ENCODE measurements around the gene HIVEP2. TPM values are rescaled to one million over a fixed set of nuclear protein-coding genes. Genes with fewer than 3 reads are reported as not detected.
A peak's percentile ranks its signal among the peaks of the same experiment; 100 is the strongest.

The HIVEP2 gene
- total RNA-seq, 2 experiments from 2014 or later = 45.8 to 49.7 TPM

DNA sequence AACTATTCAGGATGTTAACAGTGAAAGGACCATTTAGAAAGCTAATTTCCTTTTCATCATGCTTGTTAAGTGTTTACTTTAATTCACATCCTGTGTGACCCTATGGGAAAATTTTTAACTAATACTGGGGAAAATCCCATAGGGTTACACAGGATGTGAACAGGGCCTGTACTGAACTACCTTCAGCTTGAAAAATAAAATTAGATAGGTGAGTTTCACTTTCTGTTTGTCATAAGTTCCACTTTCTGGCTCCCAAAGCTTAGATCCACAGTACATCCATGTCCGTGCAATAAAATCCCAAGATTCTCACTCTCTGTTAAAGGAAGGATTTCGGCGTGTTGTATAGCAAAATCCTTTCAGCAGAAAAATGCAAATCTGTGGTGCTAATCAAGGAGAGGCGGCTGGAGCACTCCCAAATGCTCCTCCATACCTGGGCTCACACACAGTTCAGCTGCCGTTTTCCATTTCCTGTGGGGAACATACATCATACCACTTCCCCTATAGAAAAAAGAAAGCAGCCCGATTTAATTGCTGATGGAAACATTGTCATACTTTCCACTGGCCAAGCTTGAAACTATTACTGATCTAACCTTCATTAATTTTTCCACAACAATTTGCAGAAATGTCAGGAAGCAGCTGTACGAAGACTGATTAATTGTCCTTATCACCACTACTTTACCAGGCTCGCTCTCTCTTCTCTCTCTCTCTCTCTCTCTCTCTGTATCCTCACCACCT lies 125.2 kb downstream of the HIVEP2 start:
- DNase-seq (no peak), ATAC-seq (ENCODE audit: low read depth) (peak; percentile 73)
- peaks cover 25% of the 10 kb centered on the region for H3K36me3 Mint-ChIP-seq
- peak overlapping the region; percentile 93 for H3K4me3 Mint-ChIP-seq
- POLR2A ChIA-PET = interaction anchor here (0.6 to 2.4 kb wide), 7 partner anchors 20 to 127 kb away, joined by 3 to 12 read pairs (median 5); no protein-coding TSS in a partner anchor
- H3K4me1 Mint-ChIP-seq = peaks cover 51% of the 10 kb centered on the region
- H3K27me3 Mint-ChIP-seq = no peaks in the 10 kb centered on the region
- peak overlapping the region; percentile 96 for H3K27ac Mint-ChIP-seq
- no peaks in the 10 kb centered on the region for H3K9me3 Mint-ChIP-seq

DNA sequence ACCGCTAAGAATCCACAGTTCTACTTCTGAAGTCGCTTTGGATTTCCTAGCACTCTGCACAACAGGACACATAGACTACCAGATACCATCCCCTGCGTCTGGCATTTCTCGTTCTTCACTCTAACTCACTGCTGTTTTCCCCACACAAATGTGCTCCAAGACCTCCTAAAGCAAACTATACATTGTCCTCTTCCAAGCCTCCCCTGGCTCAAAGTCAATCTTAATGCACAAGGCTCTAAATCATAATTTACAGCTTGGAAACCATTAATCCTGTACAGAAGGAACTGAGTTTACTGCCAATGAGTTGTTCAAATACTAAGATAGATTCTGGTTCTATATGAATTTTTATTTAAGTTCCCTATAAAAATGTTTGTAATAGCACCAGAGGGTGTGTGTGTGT lies 128.5 kb downstream of the HIVEP2 start:
- no peak overlapping the region for H3K27ac Mint-ChIP-seq
- peaks cover 47% of the 10 kb centered on the region for H3K4me1 Mint-ChIP-seq
- H3K9me3 Mint-ChIP-seq = no peaks in the 10 kb centered on the region
- H3K36me3 Mint-ChIP-seq = peaks cover 29% of the 10 kb centered on the region
- no peak for ATAC-seq (ENCODE audit: low read depth)
- POLR2A ChIA-PET = no interaction called here
- DNase-seq = no peak
- H3K4me3 Mint-ChIP-seq = no peak overlapping the region
- H3K27me3 Mint-ChIP-seq = no peaks in the 10 kb centered on the region

DNA sequence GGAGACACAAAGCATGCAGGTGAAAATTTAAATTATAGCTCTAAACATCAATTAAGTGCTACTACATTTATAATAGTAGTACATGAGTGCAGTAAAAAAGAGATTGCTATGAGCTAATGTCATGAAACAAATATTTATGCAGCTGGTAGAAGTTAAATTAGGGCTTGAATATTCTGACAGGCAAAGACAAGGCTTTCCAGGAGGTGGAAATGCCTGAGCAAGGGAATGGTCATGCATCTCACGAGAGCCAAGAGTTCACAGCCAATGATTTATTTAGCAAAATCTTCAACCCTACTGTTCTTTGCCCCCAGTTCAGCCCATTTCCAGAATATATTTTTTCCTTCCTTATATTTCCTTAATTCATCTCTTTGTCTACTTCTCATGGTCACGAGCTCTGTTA lies 128.9 kb downstream of the HIVEP2 start:
- no peak for ATAC-seq (ENCODE audit: low read depth)
- Mint-ChIP-seq H3K27ac (no peak overlapping the region), H3K36me3 (peaks cover 29% of the 10 kb centered on the region), H3K4me1 (peaks cover 46% of the 10 kb centered on the region), H3K4me3 (no peak overlapping the region), H3K9me3 (no peaks in the 10 kb centered on the region), H3K27me3 (no peaks in the 10 kb centered on the region)
- POLR2A ChIA-PET = no interaction called here
- DNase-seq = no peak

DNA sequence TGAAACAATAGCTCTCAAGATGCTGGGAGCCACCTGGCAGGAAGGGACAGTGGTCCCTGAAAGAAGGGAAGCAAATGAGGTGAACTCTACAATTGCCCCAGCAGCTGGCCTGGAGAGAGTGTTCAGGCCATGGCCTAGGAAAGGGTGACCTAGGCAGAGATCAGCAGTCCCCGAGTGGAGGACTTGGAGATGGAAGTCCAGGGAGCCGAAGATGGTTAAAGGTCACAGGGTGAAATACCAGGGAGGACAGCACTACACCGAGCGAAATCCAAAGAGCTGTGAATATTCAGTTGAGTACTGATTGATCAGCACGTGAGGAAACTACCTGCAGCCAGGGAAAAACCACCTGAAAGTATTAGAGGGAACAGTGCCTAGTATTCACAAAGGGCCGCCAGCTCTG lies 133.1 kb downstream of the HIVEP2 start:
- no peaks in the 10 kb centered on the region for H3K27me3 Mint-ChIP-seq
- POLR2A ChIA-PET = no interaction called here
- peaks cover 34% of the 10 kb centered on the region for H3K4me1 Mint-ChIP-seq
- peaks cover 49% of the 10 kb centered on the region for H3K36me3 Mint-ChIP-seq
- no peak overlapping the region for H3K4me3 Mint-ChIP-seq
- H3K27ac Mint-ChIP-seq = no peak overlapping the region
- H3K9me3 Mint-ChIP-seq = no peaks in the 10 kb centered on the region
- ATAC-seq (ENCODE audit: low read depth) = no peak
- no peak for DNase-seq

DNA sequence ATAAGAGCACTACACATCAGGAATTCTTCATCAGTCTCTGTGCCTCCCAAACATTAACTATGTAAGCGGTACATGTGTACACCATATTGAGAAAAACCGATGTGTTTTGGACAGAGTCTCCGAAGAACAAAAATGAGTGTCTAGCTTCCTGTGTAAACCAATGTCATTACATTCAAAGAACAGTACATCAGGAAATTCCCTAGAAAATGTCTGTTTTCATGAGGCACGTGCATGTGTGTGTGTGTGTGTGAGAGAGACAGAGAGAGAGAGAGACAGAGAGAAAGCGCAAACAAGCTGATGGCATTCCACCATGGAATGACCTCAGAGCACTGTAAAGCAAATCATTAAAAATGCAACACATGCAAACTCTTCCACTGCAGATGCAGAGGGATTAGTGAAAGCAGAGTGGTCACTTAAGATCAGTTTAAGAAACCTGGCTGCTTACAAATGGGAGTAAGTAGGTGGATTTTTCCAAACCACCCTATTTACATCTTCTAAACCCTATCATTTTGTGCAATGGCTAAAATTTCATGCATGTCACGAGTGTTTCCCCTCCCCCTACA lies 133.9 kb downstream of the HIVEP2 start:
- Mint-ChIP-seq H3K4me1 (peaks cover 33% of the 10 kb centered on the region), H3K9me3 (no peaks in the 10 kb centered on the region), H3K27ac (peak overlapping the region; percentile 44), H3K4me3 (peak overlapping the region; percentile 41), H3K36me3 (peaks cover 48% of the 10 kb centered on the region), H3K27me3 (no peaks in the 10 kb centered on the region)
- DNase-seq = no peak
- ATAC-seq (ENCODE audit: low read depth) = peak; percentile 55
- POLR2A ChIA-PET = no interaction called here

DNA sequence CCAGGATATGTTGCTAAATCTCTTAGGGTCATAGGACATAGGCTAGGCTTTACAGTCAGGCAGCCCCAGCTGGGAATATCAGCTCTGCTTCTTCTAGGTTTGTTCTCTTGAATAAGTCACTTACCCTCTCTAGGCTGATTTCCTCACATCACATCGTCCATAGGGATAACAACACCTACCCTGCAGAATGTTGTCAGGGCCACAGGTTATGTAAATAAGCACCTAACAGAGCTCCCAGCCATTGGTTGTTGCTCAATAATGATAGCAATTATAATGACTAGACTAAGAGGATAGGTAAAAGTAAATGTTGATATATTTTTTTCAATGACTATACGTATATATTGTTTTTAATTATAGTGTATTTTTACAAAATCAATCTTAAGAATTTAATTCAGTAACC lies 135.0 kb downstream of the HIVEP2 start:
- DNase-seq (no peak), ATAC-seq (ENCODE audit: low read depth) (no peak)
- POLR2A ChIA-PET = no interaction called here
- no peaks in the 10 kb centered on the region for H3K27me3 Mint-ChIP-seq
- no peaks in the 10 kb centered on the region for H3K9me3 Mint-ChIP-seq
- H3K4me1 Mint-ChIP-seq = peaks cover 34% of the 10 kb centered on the region
- H3K4me3 Mint-ChIP-seq = no peak overlapping the region
- peaks cover 51% of the 10 kb centered on the region for H3K36me3 Mint-ChIP-seq
- H3K27ac Mint-ChIP-seq = no peak overlapping the region

DNA sequence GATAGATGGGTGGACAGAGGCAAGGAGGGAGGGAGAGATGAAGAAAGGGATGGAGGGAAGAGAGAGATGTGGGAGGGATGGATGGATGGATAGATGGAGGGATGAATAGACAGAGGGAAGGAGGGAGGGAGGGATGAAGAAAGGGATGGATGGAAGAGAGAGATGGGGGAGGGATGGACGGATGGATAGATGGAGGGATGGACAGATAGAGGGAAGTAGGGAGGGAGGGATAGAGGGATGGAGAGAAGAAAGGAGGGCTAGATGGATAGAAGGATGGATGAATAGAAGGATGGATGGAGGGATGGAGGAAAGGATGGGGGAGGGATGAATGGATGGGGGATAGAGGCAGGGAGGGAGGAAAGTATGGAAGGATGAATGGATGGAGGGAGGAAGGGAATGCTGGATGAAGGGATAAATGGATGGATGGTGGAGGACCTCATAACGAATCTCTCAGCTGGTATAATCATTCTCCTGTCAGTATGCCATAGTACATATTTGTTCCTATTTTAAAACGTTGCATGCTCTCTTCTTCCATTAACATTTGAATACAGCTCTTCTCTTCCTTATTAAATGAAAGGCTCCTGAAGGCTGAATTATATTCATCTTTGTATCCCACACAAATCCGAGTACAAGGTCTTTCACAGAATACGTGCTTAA lies 136.4 kb downstream of the HIVEP2 start:
- no peak for DNase-seq
- Mint-ChIP-seq H3K4me1 (peaks cover 38% of the 10 kb centered on the region), H3K36me3 (peaks cover 47% of the 10 kb centered on the region), H3K27me3 (no peaks in the 10 kb centered on the region), H3K4me3 (no peak overlapping the region), H3K27ac (no peak overlapping the region), H3K9me3 (no peaks in the 10 kb centered on the region)
- POLR2A ChIA-PET = no interaction called here
- no peak for ATAC-seq (ENCODE audit: low read depth)

DNA sequence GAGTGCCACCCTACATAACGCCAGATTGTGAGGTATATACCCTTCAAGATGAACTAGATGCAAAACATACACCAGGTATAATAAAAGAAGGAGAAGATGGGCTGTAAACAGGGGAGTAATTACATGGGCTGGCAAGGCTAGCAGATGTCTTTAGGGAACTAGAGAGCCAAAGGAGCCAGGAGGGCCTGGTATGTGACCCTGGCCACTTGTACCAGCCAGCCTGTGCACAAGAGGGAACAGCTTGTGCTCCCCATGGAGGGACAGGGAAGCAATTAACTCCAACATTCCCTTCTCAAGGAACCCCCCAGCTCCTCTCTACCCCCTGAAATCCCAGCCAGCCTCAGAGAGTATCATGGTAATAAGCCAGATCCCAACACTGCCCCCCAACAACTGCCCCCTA lies 139.9 kb downstream of the HIVEP2 start:
- POLR2A ChIA-PET = no interaction called here
- Mint-ChIP-seq H3K4me1 (peaks cover 39% of the 10 kb centered on the region), H3K27ac (no peak overlapping the region), H3K4me3 (no peak overlapping the region), H3K9me3 (peaks cover 3% of the 10 kb centered on the region), H3K36me3 (peaks cover 46% of the 10 kb centered on the region), H3K27me3 (no peaks in the 10 kb centered on the region)
- DNase-seq (no peak), ATAC-seq (ENCODE audit: low read depth) (no peak)

DNA sequence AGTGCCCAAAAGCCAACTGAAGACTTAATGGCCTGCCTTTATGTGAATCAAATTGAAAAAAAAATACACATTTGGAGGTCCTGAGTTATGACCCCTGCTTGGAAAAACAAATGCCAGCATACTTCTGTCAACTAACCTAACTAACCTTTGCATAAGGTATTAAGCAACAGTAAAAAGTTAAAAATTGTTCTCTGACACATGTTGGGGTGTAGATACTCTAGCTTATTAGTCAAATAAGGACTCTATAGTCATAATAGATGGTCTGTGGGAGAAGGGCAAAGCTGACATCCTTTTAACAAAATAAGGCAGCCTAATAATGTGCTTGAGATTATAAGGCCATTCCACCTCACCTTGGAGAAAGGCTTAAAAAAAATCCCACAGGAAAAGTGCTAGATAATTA lies 140.5 kb downstream of the HIVEP2 start:
- ATAC-seq (ENCODE audit: low read depth) (no peak), DNase-seq (no peak)
- peaks cover 39% of the 10 kb centered on the region for H3K4me1 Mint-ChIP-seq
- no peak overlapping the region for H3K27ac Mint-ChIP-seq
- H3K4me3 Mint-ChIP-seq = no peak overlapping the region
- H3K27me3 Mint-ChIP-seq = no peaks in the 10 kb centered on the region
- POLR2A ChIA-PET = interaction anchor here (0.5 to 0.6 kb wide), 2 partner anchors 51 to 78 kb away, joined by 3 to 4 read pairs; no protein-coding TSS in a partner anchor
- H3K36me3 Mint-ChIP-seq = peaks cover 46% of the 10 kb centered on the region
- peaks cover 3% of the 10 kb centered on the region for H3K9me3 Mint-ChIP-seq

DNA sequence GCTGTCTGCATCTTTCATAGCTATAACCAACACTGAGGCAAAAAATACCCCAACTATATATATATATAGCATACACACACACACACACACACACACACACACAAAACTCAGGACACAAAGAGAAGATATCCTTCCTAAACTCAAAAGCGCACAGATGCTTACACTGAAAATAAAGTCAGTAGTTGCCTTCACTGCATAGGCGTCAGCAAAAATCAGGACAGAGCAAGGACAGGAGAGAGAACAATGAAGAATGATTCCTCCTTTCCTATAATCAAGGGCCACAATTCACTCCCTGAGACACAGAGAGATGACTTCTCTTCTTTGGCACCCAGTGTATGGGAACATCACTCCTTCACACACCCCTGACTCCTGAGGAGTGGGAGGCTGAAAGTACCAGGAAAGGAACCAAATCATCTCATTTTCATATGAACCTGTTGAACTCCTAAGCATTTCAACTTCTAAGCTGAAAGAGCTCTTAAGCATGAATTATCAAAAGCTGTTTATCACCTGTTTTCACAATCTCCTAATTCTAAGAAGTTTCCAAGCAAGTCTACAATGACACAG lies 141.4 kb downstream of the HIVEP2 start:
- POLR2A ChIA-PET = interaction anchor here (1.0 kb wide), 1 partner anchor 11 kb away, joined by 3 read pairs; no protein-coding TSS in a partner anchor
- DNase-seq (no peak), ATAC-seq (ENCODE audit: low read depth) (no peak)
- H3K27me3 Mint-ChIP-seq = no peaks in the 10 kb centered on the region
- peaks cover 39% of the 10 kb centered on the region for H3K4me1 Mint-ChIP-seq
- no peak overlapping the region for H3K4me3 Mint-ChIP-seq
- H3K27ac Mint-ChIP-seq = no peak overlapping the region
- H3K36me3 Mint-ChIP-seq = peaks cover 38% of the 10 kb centered on the region
- peaks cover 3% of the 10 kb centered on the region for H3K9me3 Mint-ChIP-seq

DNA sequence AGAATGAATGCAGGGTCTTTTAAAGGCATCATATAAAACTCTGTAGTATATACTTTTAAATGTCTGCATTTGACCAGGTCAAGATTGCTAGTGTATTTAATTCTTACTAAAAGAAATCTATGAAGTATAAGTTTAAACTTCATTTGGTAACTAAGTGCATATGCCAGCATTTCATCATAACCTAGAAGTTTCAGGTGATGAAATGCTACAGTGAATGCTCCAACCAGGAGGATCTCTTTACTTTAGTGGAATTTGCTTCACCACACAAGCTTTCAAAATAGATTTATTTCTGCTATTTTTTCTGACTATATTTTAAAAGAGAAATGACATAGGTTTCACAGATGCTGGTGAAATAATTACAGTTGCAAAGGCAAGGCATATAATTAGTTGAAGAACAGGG lies 141.9 kb downstream of the HIVEP2 start:
- no peak overlapping the region for H3K27ac Mint-ChIP-seq
- peaks cover 42% of the 10 kb centered on the region for H3K4me1 Mint-ChIP-seq
- no peak for DNase-seq
- POLR2A ChIA-PET = interaction anchor here (1.0 kb wide), 1 partner anchor 12 kb away, joined by 3 read pairs; no protein-coding TSS in a partner anchor
- H3K36me3 Mint-ChIP-seq = peaks cover 32% of the 10 kb centered on the region
- no peak overlapping the region for H3K4me3 Mint-ChIP-seq
- H3K9me3 Mint-ChIP-seq = peaks cover 3% of the 10 kb centered on the region
- no peaks in the 10 kb centered on the region for H3K27me3 Mint-ChIP-seq
- no peak for ATAC-seq (ENCODE audit: low read depth)

DNA sequence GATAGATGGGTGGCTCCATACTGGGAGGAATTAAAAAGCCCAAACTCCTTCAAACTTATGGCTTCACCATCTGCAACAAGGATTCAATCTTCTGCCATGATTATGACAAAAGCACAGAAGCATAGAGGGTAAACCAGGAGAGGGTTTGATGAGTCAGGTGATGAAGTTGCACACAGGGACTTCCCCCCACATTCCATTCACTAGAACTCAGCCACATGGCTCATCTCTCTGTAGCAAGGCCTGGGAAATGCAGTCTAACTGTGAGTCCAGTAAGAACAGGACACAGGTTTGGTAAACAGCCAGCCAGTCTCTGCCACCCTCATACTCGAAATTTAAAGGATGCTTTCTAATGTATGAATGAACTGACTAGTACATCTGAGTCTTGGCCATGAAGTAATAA lies 142.9 kb downstream of the HIVEP2 start:
- no peak for DNase-seq
- H3K9me3 Mint-ChIP-seq = peaks cover 3% of the 10 kb centered on the region
- peak; percentile 57 for ATAC-seq (ENCODE audit: low read depth)
- no peak overlapping the region for H3K27ac Mint-ChIP-seq
- POLR2A ChIA-PET = no interaction called here
- H3K4me1 Mint-ChIP-seq = peaks cover 39% of the 10 kb centered on the region
- no peak overlapping the region for H3K4me3 Mint-ChIP-seq
- H3K36me3 Mint-ChIP-seq = peaks cover 26% of the 10 kb centered on the region
- H3K27me3 Mint-ChIP-seq = no peaks in the 10 kb centered on the region

DNA sequence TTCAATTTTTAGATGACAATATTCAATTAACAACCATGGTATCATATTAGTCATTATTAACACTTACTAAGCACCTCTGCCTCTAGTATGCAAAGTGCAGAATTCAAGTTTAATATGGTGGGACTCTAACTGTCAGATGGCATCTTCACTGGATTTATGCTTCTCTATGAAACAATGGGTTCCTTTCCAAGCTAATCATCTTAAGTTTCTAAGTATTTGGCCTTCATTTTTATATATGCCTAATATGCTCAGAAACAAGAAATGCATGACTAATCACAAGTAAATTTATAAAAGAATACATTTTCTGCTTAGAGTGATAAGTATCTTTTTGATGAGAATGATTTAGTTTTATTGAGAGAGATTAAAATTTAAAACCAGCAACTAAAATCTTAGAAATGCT lies 144.7 kb downstream of the HIVEP2 start:
- Mint-ChIP-seq H3K4me1 (peaks cover 42% of the 10 kb centered on the region), H3K4me3 (no peak overlapping the region), H3K27ac (no peak overlapping the region), H3K9me3 (peaks cover 3% of the 10 kb centered on the region), H3K27me3 (no peaks in the 10 kb centered on the region), H3K36me3 (peaks cover 18% of the 10 kb centered on the region)
- DNase-seq (no peak), ATAC-seq (ENCODE audit: low read depth) (no peak)
- POLR2A ChIA-PET = no interaction called here

All from activated naive CD8-positive, alpha-beta T cell treated with anti-CD3 and anti-CD28 coated beads, Interleukin-2, amount 10 ng/mL, durations not matched to agents 7 days and 5 days (primary cell).